HepG2 (cell line): ENCODE data around the gene CSNK2B. TPM values are rescaled to one million over a fixed set of nuclear protein-coding genes. Genes with fewer than 3 reads are reported as not detected.

Source experiments
- ARHGAP35 ChIP-seq: sonication (generic); formaldehyde crosslinking; IDR thresholded peaks from 2 replicates; pipeline ENCODE4 v1.9.0; 2022; ENCODE audit warnings: mild to moderate bottlenecking, inconsistent platforms, moderate library complexity, missing genetic modification reagents, borderline replicate concordance
- ARID2 ChIP-seq: sonication (generic); formaldehyde crosslinking; IDR thresholded peaks from 2 replicates; pipeline ENCODE4 v1.8.1; 2022; ENCODE audit warnings: mild to moderate bottlenecking, missing genetic modification reagents, borderline replicate concordance
- ARNT ChIP-seq: fragments of 450-650 bp; IDR thresholded peaks from 2 replicates; pipeline ENCODE4 v1.6.1; 2017
- ETS1 ChIP-seq: sonication (generic); formaldehyde crosslinking; IDR thresholded peaks from 2 replicates; pipeline ENCODE4 v1.4.0; 2020; ENCODE audit warnings: missing genetic modification reagents
- FOXK2 ChIP-seq: fragments of 450-650 bp; IDR thresholded peaks from 2 replicates; pipeline ENCODE4 v1.6.1; 2016
- HHEX ChIP-seq: IDR thresholded peaks from 2 replicates; pipeline ENCODE4 v1.6.1; 2016; ENCODE audit warnings: control low read depth
- KAT8 ChIP-seq: IDR thresholded peaks from 2 replicates; pipeline ENCODE4 v1.6.1; 2016; ENCODE audit warnings: missing genetic modification reagents, missing compliant biosample characterization
- MBNL3 ChIP-seq: fragments of 250-450 bp; sonication (Bioruptor Pico); conservative IDR thresholded peaks from 2 replicates; pipeline ENCODE4 v1.8.0; 2022; ENCODE audit warnings: mild to moderate bottlenecking, inconsistent platforms
- NR0B2 ChIP-seq: sonication (generic); formaldehyde crosslinking; IDR thresholded peaks from 2 replicates; pipeline ENCODE4 v1.4.0; 2020; ENCODE audit warnings: mild to moderate bottlenecking, missing genetic modification reagents
- PCBP2 ChIP-seq: fragments of 200-400 bp; formaldehyde crosslinking; optimal IDR thresholded peaks from 2 replicates; pipeline ENCODE3; 2018; ENCODE audit warnings: low read length, low read depth; ENCODE audit not compliant: poor library complexity, severe bottlenecking
- POLR2A ChIP-seq, 2 experiments: IDR thresholded peaks; 2 replicates each; pipeline ENCODE4 v1.6.1; 2011; ENCODE audit warnings: low read depth in 2 of 2, low read length in 2 of 2, mild to moderate bottlenecking in 1 of 2, moderate library complexity in 1 of 2; ENCODE audit not compliant: insufficient read depth in 1 of 2
- SKI ChIP-seq: fragments of 450-650 bp; IDR thresholded peaks from one replicate; pipeline ENCODE4 v1.6.1; 2018; ENCODE audit warnings: mild to moderate bottlenecking; ENCODE audit not compliant: partially characterized antibody
- SRSF1 ChIP-seq: fragments of 200-400 bp; formaldehyde crosslinking; optimal IDR thresholded peaks from 2 replicates; pipeline ENCODE3; 2017; ENCODE audit warnings: mild to moderate bottlenecking, low read depth, low read length, moderate library complexity
- TOPORS ChIP-seq: sonication (generic); formaldehyde crosslinking; IDR thresholded peaks from 2 replicates; pipeline ENCODE4 v1.8.0; 2023; ENCODE audit warnings: mild to moderate bottlenecking, missing genetic modification reagents
- TP53 ChIP-seq: sonication (generic); formaldehyde crosslinking; conservative IDR thresholded peaks from 2 replicates; pipeline ENCODE4 v1.4.0; 2020; ENCODE audit warnings: missing genetic modification reagents
- TRIM22 ChIP-seq: fragments of 450-650 bp; IDR thresholded peaks from 2 replicates; pipeline ENCODE4 v1.6.1; 2017
- ZHX1 ChIP-seq: sonication (generic); formaldehyde crosslinking; IDR thresholded peaks from 2 replicates; pipeline ENCODE4 v1.8.1; 2022; ENCODE audit warnings: low read depth, mild to moderate bottlenecking, missing genetic modification reagents
- ZNF230 ChIP-seq: sonication (generic); formaldehyde crosslinking; IDR thresholded peaks from 2 replicates; pipeline ENCODE4 v1.4.0; 2020; ENCODE audit warnings: mild to moderate bottlenecking, missing genetic modification reagents
- ZNF44 ChIP-seq: sonication (generic); formaldehyde crosslinking; IDR thresholded peaks from 2 replicates; pipeline ENCODE4 v1.5.1; 2020; ENCODE audit warnings: mild to moderate bottlenecking, missing genetic modification reagents
- ZNF670 ChIP-seq: sonication (generic); formaldehyde crosslinking; IDR thresholded peaks from 2 replicates; pipeline ENCODE4 v1.8.0; 2022; ENCODE audit warnings: mild to moderate bottlenecking, missing genetic modification reagents, borderline replicate concordance
- ZNF691 ChIP-seq: sonication (generic); formaldehyde crosslinking; IDR thresholded peaks from 2 replicates; pipeline ENCODE4 v1.4.0; 2020; ENCODE audit warnings: missing genetic modification reagents, low read depth, mild to moderate bottlenecking, borderline replicate concordance
- ZNF709 ChIP-seq: sonication (generic); formaldehyde crosslinking; IDR thresholded peaks from 2 replicates; pipeline ENCODE4 v1.5.0; 2020; ENCODE audit warnings: mild to moderate bottlenecking, missing genetic modification reagents
- ZNF879 ChIP-seq: sonication (generic); formaldehyde crosslinking; IDR thresholded peaks from 2 replicates; pipeline ENCODE4 v1.8.1; 2023; ENCODE audit warnings: missing genetic modification reagents
- polyA plus RNA-seq, 8 experiments: library from polyadenylated mRNA; depleted of rRNA in 3 of 8; stranded (reverse) in 7 of 8; unstranded in 1 of 8; fragments of >200 nt; fragmentation: Illumina TruSeq in 4 of 8; extraction: Trizol in 4 of 8; gene quantifications; 2 replicates each; pipeline versions ENCODE4 v1.2.1 to v1.2.3, GENCODE V29; 2011 to 2016; ENCODE audit warnings: low read depth in 4 of 8, missing spikeins in 1 of 8, mixed read lengths in 1 of 8; ENCODE audit not compliant: insufficient read depth in 1 of 8
- total RNA-seq, 5 experiments: library from RNA; depleted of rRNA; stranded (reverse); fragments of >200 nt; fragmentation: Illumina TruSeq; extraction: Trizol; gene quantifications; 2 replicates each; pipeline ENCODE4 v1.2.3, GENCODE V29; 2016; ENCODE audit warnings: low read depth in 1 of 5
- TF ChIP-seq, protein P1 (sequence below): sonication (generic); formaldehyde crosslinking; IDR thresholded peaks from 2 replicates; pipeline ENCODE4 v1.4.0; 2020; ENCODE audit warnings: mild to moderate bottlenecking, missing genetic modification reagents

The CSNK2B gene
- total and polyA plus RNA-seq, 2 of the 13 experiments (the other 11 are each of a cell fraction or from before 2014, with no cell fraction given): 111 to 296 TPM

DNA sequence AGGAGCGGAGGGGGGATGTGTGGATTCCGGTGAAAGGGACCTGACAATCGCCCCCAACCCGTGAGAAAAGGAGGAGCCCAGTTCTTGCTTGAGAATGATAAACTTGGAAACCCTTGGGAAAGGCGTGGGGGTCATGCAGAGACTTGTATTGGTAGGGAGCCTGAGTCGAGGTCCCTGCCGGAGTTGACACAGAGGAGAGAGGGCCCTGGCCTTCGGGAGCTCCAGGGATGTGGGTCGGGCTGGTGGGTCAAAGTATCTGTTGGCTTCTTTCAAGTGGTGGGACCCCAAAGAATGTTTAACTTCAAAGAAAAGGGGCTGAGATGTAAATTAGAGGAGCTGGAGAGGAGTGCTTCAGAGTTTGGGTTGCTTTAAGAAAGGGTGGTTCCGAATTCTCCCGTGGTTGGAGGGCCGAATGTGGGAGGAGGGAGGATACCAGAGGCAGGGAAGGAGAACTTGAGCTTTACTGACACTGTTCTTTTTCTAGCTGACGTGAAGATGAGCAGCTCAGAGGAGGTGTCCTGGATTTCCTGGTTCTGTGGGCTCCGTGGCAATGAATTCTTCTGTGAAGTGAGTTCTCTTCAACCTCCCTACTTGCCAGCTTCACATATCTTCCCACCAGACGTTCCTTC, 571 bp downstream of the CSNK2B start (continued):
- TF ChIP-seq ZNF230 (CRISPR knock-in tag): 0 out of 2 replicates have a peak, but pooled peaks have one; percentile 18
- TF ChIP-seq MBNL3 (CRISPR knock-in tag): no peak
- TF ChIP-seq, protein P1, sequence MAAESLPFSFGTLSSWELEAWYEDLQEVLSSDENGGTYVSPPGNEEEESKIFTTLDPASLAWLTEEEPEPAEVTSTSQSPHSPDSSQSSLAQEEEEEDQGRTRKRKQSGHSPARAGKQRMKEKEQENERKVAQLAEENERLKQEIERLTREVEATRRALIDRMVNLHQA (CRISPR knock-in tag): no peak
- TF ChIP-seq SRSF1: no peak
- no peak for TF ChIP-seq FOXK2
- TF ChIP-seq PCBP2: no peak
- no peak for TF ChIP-seq ARID2 (CRISPR knock-in tag)
- TF ChIP-seq ZNF709: peak; percentile 19; the same call in 1 of the 2 replicates
- TF ChIP-seq ZNF691: no peak
- no peak for TF ChIP-seq ARNT
- no peak for TF ChIP-seq ETS1 (CRISPR knock-in tag)
- no peak for TF ChIP-seq ARHGAP35 (CRISPR knock-in tag)
- TF ChIP-seq TP53 (CRISPR knock-in tag): no peak
- TF ChIP-seq ZHX1 (CRISPR knock-in tag): peak; percentile 10; the same call in 1 of the 2 replicates
- no peak for TF ChIP-seq KAT8 (CRISPR knock-in tag)
- TF ChIP-seq NR0B2 (CRISPR knock-in tag): no peak
- no peak for TF ChIP-seq HHEX (CRISPR knock-in tag)
- TF ChIP-seq TOPORS (CRISPR knock-in tag): no peak
- no peak for TF ChIP-seq SKI
- TF ChIP-seq ZNF879 (CRISPR knock-in tag): no peak
- no peak; a peak in 1 of 4 replicates for TF ChIP-seq POLR2A (IDR thresholded peaks at IDR 0.05; ENCODE audit: insufficient read depth in 1 of 2, low read depth in 2 of 2, low read length in 2 of 2)
- 0 out of 2 replicates have a peak, but pooled peaks have one; percentile 37 for TF ChIP-seq ZNF670
- TF ChIP-seq TRIM22: no peak
- TF ChIP-seq ZNF44 (CRISPR knock-in tag): 0 out of 2 replicates have a peak, but pooled peaks have one; percentile 30
